Measurements from ENCODE around the gene ANKRD44. TPM values are rescaled to one million over a fixed set of nuclear protein-coding genes. Genes with fewer than 3 reads are reported as not detected.
A peak's percentile ranks its signal among the peaks of the same experiment; 100 is the strongest.

Gene ANKRD44
- polyA plus RNA-seq, 1 experiment: 14.7 TPM

GRCh38 chr2:197256021-197256420 is 54.6 kb downstream of the ANKRD44 start:
- TF ChIP-seq, protein P1, sequence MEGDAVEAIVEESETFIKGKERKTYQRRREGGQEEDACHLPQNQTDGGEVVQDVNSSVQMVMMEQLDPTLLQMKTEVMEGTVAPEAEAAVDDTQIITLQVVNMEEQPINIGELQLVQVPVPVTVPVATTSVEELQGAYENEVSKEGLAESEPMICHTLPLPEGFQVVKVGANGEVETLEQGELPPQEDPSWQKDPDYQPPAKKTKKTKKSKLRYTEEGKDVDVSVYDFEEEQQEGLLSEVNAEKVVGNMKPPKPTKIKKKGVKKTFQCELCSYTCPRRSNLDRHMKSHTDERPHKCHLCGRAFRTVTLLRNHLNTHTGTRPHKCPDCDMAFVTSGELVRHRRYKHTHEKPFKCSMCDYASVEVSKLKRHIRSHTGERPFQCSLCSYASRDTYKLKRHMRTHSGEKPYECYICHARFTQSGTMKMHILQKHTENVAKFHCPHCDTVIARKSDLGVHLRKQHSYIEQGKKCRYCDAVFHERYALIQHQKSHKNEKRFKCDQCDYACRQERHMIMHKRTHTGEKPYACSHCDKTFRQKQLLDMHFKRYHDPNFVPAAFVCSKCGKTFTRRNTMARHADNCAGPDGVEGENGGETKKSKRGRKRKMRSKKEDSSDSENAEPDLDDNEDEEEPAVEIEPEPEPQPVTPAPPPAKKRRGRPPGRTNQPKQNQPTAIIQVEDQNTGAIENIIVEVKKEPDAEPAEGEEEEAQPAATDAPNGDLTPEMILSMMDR (IDR thresholded peaks at IDR 0.05; ENCODE audit: low read depth, low read length): no peak

DNA sequence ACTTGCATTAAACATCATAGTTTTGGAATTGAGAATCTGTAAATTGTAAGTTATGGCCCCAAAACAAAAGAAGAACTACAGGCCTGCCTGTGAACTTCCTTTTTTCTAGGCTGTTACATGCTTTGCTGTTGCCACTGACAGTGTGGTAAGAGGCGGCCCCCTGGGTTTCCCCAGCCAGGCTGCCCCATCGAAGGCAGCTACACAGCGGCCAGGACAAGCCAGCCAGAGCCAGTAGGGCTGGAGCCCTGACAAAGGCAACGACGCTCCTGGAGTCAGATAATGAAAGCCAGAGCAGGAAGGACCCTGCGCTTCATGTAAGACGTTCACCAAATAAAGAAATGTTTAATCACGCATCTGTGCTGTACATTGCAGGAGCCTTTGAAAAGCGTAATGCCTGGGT is 55.0 kb downstream of the ANKRD44 start:
- TF ChIP-seq, protein P1 (IDR thresholded peaks at IDR 0.05; ENCODE audit: low read depth, low read length): no peak
- DNase-seq (ENCODE audit: low read depth, low spot score): no peak
- Histone ChIP-seq H3K27me3 (ENCODE audit: control insufficient read depth, insufficient read depth, low read length) (no peaks in the 10 kb centered on the region), H3K4me3 (ENCODE audit: low read depth, low read length) (peak overlapping the region; percentile 21), H3K9me3 (ENCODE audit: control insufficient read depth, insufficient read depth, low read length) (no peaks in the 10 kb centered on the region), H3K27ac (ENCODE audit: low read depth, low read length) (peak overlapping the region; percentile 58)
- CTCF ChIA-PET: interaction anchor here (0.6 to 1.4 kb wide), 2 partner anchors 142 to 370 kb away, joined by 4 to 8 read pairs; no protein-coding TSS in a partner anchor
- POLR2A ChIA-PET: no interaction called here

More at GRCh38 chr2:197256021-197256420, 54.6 kb downstream of the ANKRD44 start:
- no peak for DNase-seq (ENCODE audit: low read depth, low spot score)
- H3K4me3 ChIP-seq (ENCODE audit: low read depth, low read length): no peak overlapping the region
- no peaks in the 10 kb centered on the region for H3K9me3 ChIP-seq (ENCODE audit: control insufficient read depth, insufficient read depth, low read length)
- POLR2A ChIA-PET: no interaction called here
- H3K27ac ChIP-seq (ENCODE audit: low read depth, low read length): no peak overlapping the region
- H3K27me3 ChIP-seq (ENCODE audit: control insufficient read depth, insufficient read depth, low read length): no peaks in the 10 kb centered on the region
- CTCF ChIA-PET: interaction anchor here (0.6 to 1.4 kb wide), 2 partner anchors 142 to 370 kb away, joined by 4 to 8 read pairs; no protein-coding TSS in a partner anchor

DNA sequence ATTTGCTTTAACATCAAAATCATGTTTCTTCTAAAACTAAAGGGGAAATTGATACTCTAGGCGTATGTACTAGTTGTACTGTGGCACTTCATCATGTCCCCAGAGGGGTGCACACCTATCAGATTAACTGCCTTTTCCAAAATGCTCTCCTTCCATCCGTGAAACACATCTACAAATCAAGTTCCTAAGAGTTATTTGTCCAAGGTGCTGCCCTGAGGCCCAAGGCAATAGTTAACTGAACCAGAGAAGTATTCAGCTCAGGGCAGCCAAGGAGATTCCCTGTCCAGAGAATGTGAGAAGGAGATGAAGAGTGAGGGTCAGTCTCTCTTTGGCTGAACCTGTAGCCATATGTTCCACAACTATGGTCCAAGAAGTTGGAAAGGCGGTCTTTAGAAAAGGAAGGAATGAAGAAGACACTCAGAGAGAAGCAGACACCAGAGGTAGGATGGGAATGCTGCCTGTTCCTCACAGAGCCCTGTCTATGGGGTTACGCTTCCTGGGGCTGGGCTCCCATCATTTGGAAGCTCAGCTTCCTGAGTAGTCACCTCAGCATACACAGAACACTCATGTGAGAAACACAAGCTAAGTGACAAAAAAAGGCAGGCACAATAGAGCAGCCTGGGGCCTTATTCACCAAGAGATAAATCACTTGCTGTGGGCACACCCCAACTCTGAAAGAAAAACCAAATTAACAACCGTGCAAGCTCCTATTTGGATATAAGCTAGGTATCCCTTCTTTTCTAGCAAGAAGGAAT is 55.6 kb downstream of the ANKRD44 start:
- Histone ChIP-seq H3K27ac (ENCODE audit: low read depth, low read length) (no peak overlapping the region), H3K4me3 (ENCODE audit: low read depth, low read length) (no peak overlapping the region), H3K9me3 (ENCODE audit: control insufficient read depth, insufficient read depth, low read length) (no peaks in the 10 kb centered on the region), H3K27me3 (ENCODE audit: control insufficient read depth, insufficient read depth, low read length) (no peaks in the 10 kb centered on the region)
- no peak for DNase-seq (ENCODE audit: low read depth, low spot score)
- ChIA-PET CTCF (interaction anchor here (1.4 kb wide), 1 partner anchor 141 kb away, joined by 4 read pairs; no protein-coding TSS in a partner anchor), POLR2A (interaction anchor here (0.8 kb wide), 1 partner anchor 41 kb away, joined by 4 read pairs; no protein-coding TSS in a partner anchor)
- TF ChIP-seq, protein P1 (IDR thresholded peaks at IDR 0.05; ENCODE audit: low read depth, low read length): no peak

DNA sequence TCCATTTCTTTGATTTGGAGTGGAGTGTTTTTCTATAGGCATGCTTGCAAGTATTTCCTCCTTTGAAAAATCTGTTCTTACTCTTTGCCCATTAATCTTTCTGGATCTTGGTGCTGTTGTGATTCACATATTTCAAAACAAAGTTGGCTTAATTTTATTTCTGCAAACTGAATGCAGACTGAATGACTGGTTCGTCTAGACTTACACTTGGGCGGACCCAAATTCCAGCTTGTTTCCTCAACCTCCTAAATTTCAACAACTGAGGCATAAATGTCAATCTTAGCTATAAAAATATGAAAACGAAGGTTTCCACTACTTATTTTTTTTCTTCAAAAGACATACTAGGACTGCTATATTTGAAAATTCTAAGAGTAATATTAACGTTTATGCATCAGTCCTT is 59.0 kb downstream of the ANKRD44 start:
- no peaks in the 10 kb centered on the region for H3K27me3 ChIP-seq (ENCODE audit: control insufficient read depth, insufficient read depth, low read length)
- TF ChIP-seq, protein P1 (IDR thresholded peaks at IDR 0.05; ENCODE audit: low read depth, low read length): no peak
- POLR2A ChIA-PET: no interaction called here
- CTCF ChIA-PET: no interaction called here
- no peak overlapping the region for H3K4me3 ChIP-seq (ENCODE audit: low read depth, low read length)
- H3K9me3 ChIP-seq (ENCODE audit: control insufficient read depth, insufficient read depth, low read length): no peaks in the 10 kb centered on the region
- no peak for DNase-seq (ENCODE audit: low read depth, low spot score)
- H3K27ac ChIP-seq (ENCODE audit: low read depth, low read length): no peak overlapping the region

GRCh38 chr2:197251163-197251562 is 59.4 kb downstream of the ANKRD44 start:
- ChIA-PET CTCF (interaction anchor here (1.0 kb wide), 1 partner anchor 60 kb away, joined by 3 read pairs; no protein-coding TSS in a partner anchor), POLR2A (no interaction called here)
- Histone ChIP-seq H3K27me3 (ENCODE audit: control insufficient read depth, insufficient read depth, low read length) (no peaks in the 10 kb centered on the region), H3K4me3 (ENCODE audit: low read depth, low read length) (no peak overlapping the region), H3K27ac (ENCODE audit: low read depth, low read length) (no peak overlapping the region), H3K9me3 (ENCODE audit: control insufficient read depth, insufficient read depth, low read length) (no peaks in the 10 kb centered on the region)
- DNase-seq (ENCODE audit: low read depth, low spot score): no peak
- TF ChIP-seq, protein P1 (IDR thresholded peaks at IDR 0.05; ENCODE audit: low read depth, low read length): no peak

Data from AG04450 (cell line).